MCF 10A (cell line): Measurements from ENCODE around the gene LRRC61. TPM values are rescaled to one million over a fixed set of nuclear protein-coding genes. Genes with fewer than 3 reads are reported as not detected.

ENCODE experiments used
- BruUV-seq: library from RNA; stranded (reverse); fragments of 400-500 nt; replicated peaks from 2 replicates; lab custom pipeline; 2021; lab: Mats Ljungman, UMichigan
- CTCF ChIA-PET: fragments of 300-600 bp; sonication (Branson Sonifier 250); formaldehyde crosslinking; extraction: SDS; loops from one replicate; lab custom pipeline; 2021; ENCODE audit warnings: antibody characterized with exemption, inconsistent platforms; lab: Yijun Ruan, JAX
- POLR2A ChIA-PET: fragments of 300-600, 350-650 bp; sonication (Branson Sonifier 250); formaldehyde crosslinking; extraction: SDS; loops from one replicate; lab custom pipeline; 2020; ENCODE audit warnings: antibody characterized with exemption, inconsistent platforms; lab: Yijun Ruan, JAX
- DNase-seq: peaks from one replicate; pipeline ENCODE4 v3.0.0-alpha.2; 2018; ENCODE audit not compliant: unreplicated experiment
- H3K27ac Mint-ChIP-seq: one replicate; pipeline ENCODE4 v1.8.0; 2022; ENCODE audit warnings: mild to moderate bottlenecking, low read depth, mixed read lengths; ENCODE audit not compliant: unreplicated experiment
- H3K27me3 Mint-ChIP-seq: one replicate; pipeline ENCODE4 v1.8.0; 2022; ENCODE audit warnings: mixed read lengths; ENCODE audit not compliant: insufficient read depth, unreplicated experiment
- H3K36me3 Mint-ChIP-seq: one replicate; pipeline ENCODE4 v1.8.0; 2022; ENCODE audit warnings: mild to moderate bottlenecking, moderate library complexity, mixed read lengths; ENCODE audit not compliant: insufficient read depth, unreplicated experiment
- H3K4me1 Mint-ChIP-seq: one replicate; pipeline ENCODE4 v1.8.0; 2022; ENCODE audit warnings: mixed read lengths; ENCODE audit not compliant: insufficient read depth, unreplicated experiment
- H3K4me3 Mint-ChIP-seq: one replicate; pipeline ENCODE4 v1.8.0; 2022; ENCODE audit warnings: mild to moderate bottlenecking, moderate library complexity, mixed read lengths; ENCODE audit not compliant: unreplicated experiment
- H3K9me3 Mint-ChIP-seq: one replicate; pipeline ENCODE4 v1.8.0; 2022; ENCODE audit warnings: mixed read lengths; ENCODE audit not compliant: unreplicated experiment
- CTCF ChIP-seq: fragments of 200-600 bp; IDR thresholded peaks from one replicate; pipeline ENCODE4 v1.8.0; 2022; ENCODE audit warnings: antibody characterized with exemption, mild to moderate bottlenecking; ENCODE audit not compliant: unreplicated experiment
- intact Hi-C: fragments of 100-400 bp; cut with micrococcal nuclease; formaldehyde crosslinking; loops from 2 replicates; pipeline ENCODE4 v1.14.1; 2022
- total RNA-seq: library from RNA; stranded (reverse); gene quantifications from 2 replicates; pipeline ENCODE4 v1.2.3, GENCODE V29; 2022

LRRC61 gene
- total RNA-seq, 1 experiment from 2014 or later = 8.4 TPM

DNA sequence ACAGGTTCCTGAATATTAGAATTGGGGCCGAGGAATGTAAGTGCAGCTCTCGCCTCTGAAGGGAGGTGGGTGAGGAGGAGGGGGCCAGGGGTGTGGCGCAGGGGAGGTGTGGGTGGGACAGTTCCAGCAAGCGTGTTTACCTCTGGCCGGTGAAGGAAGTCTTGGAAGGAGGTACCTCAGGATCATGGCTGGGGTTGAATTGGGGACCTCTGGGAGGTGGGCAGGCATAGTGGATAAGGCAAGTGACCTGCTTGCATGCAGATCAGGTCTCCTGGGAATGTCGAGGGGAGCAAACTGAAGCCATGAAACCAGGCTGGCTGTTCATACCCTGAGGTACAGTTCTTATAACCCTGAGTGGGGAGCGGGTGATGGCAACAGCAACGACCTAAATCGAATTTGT lies 57.9 kb downstream of the LRRC61 start:
- H3K27me3 Mint-ChIP-seq = no peaks in the 10 kb centered on the region
- BruUV-seq = no TSS peak
- H3K9me3 Mint-ChIP-seq = no peaks in the 10 kb centered on the region
- H3K4me3 Mint-ChIP-seq = no peak overlapping the region
- H3K4me1 Mint-ChIP-seq = peaks cover 24% of the 10 kb centered on the region
- no peaks in the 10 kb centered on the region for H3K36me3 Mint-ChIP-seq
- DNase-seq = no peak
- no peak for TF ChIP-seq CTCF
- CTCF ChIA-PET = interaction anchor here (0.6 to 0.8 kb wide), 2 partner anchors 37 to 1056 kb away, joined by 3 read pairs; no protein-coding TSS in a partner anchor
- intact Hi-C loops = no loop called here
- no peak overlapping the region for H3K27ac Mint-ChIP-seq
- POLR2A ChIA-PET = interaction anchor here (0.6 to 1.8 kb wide), 3 partner anchors 11 to 23 kb away, joined by 3 to 28 read pairs (median 5); partner anchors contain the start of gene REPIN1

DNA sequence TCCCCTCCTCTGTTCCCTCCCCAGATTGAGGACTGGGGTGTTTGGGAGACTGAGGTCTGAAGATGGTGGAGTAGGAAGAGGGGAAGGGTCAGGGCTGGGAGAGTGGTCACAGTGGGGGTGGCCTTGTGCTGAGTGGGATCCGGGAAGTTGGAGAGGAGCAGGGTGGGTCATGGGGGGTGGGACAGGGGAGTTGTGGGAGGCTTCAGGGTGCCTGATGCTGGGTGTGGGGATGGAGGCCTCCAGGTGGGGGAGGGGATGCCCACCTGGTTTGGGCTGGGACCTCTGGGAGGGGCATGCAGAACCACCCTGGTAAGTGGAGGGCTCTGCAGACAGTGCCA lies 58.6 kb downstream of the LRRC61 start:
- no peak for DNase-seq
- POLR2A ChIA-PET = no interaction called here
- H3K27me3 Mint-ChIP-seq = no peaks in the 10 kb centered on the region
- H3K36me3 Mint-ChIP-seq = no peaks in the 10 kb centered on the region
- CTCF ChIA-PET = no interaction called here
- no peaks in the 10 kb centered on the region for H3K9me3 Mint-ChIP-seq
- no peak for TF ChIP-seq CTCF
- intact Hi-C loops = no loop called here
- peaks cover 21% of the 10 kb centered on the region for H3K4me1 Mint-ChIP-seq
- no peak overlapping the region for H3K27ac Mint-ChIP-seq
- no peak overlapping the region for H3K4me3 Mint-ChIP-seq
- BruUV-seq = no TSS peak

DNA sequence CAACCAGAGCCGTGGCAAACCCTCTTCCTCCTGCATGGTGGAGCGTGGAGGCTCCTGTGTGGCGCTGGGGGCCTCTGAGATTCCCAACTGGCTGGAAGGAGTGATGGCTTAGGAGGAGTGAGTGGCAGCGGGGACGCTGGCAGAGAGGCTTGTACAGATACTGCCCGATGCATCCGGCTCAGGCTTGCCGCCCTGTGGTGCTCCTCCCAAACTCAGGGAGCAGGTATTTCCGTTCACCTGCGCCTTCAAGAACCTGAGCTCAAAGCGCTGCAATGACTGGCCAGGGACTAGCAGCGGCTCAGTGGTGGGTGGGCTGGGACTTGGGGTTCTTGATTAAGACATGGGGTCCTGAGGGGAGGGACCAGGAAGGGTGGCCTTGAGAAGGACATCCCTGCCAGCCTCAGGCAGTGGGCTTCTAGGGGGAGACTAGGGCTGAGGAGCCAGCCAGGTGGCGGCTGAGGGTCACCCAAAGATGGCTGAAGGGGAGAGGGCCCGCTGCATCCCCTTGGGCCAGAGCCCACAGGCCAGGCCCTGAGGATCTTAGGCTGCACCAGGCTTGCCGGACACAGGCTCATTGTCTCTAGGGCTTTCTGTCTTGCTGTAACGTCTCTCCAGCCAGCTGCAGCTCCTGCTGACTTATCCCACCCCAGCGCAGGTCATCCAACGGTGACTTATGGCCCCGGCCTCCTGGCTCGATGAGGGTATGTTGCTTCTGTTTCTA lies 59.1 kb downstream of the LRRC61 start:
- H3K4me3 Mint-ChIP-seq = no peak overlapping the region
- no peak for DNase-seq
- intact Hi-C loops = no loop called here
- no peak for TF ChIP-seq CTCF
- H3K4me1 Mint-ChIP-seq = peaks cover 21% of the 10 kb centered on the region
- H3K36me3 Mint-ChIP-seq = no peaks in the 10 kb centered on the region
- H3K27ac Mint-ChIP-seq = no peak overlapping the region
- H3K27me3 Mint-ChIP-seq = no peaks in the 10 kb centered on the region
- ChIA-PET CTCF (no interaction called here), POLR2A (no interaction called here)
- no TSS peak for BruUV-seq
- H3K9me3 Mint-ChIP-seq = no peaks in the 10 kb centered on the region

GRCh38 chr7:150382844-150383225 lies 59.7 kb downstream of the LRRC61 start:
- no peaks in the 10 kb centered on the region for H3K36me3 Mint-ChIP-seq
- no peak overlapping the region for H3K4me3 Mint-ChIP-seq
- ChIA-PET POLR2A (no interaction called here), CTCF (no interaction called here)
- intact Hi-C loops = no loop called here
- H3K4me1 Mint-ChIP-seq = peaks cover 21% of the 10 kb centered on the region
- DNase-seq = no peak
- no peaks in the 10 kb centered on the region for H3K9me3 Mint-ChIP-seq
- no peak overlapping the region for H3K27ac Mint-ChIP-seq
- TF ChIP-seq CTCF = no peak
- no TSS peak for BruUV-seq
- no peaks in the 10 kb centered on the region for H3K27me3 Mint-ChIP-seq
